HEK293 (cell line): Measurements from ENCODE around the gene TNIP1.

Source experiments
- CTCF ChIA-PET: fragments of 350-600 bp; formaldehyde crosslinking; extraction: SDS; loops from one replicate; lab custom pipeline; 2021; ENCODE audit warnings: antibody characterized with exemption; lab: Yijun Ruan, JAX
- POLR2A ChIA-PET: fragments of 300-600 bp; formaldehyde crosslinking; extraction: SDS; loops from one replicate; lab custom pipeline; 2020; ENCODE audit warnings: antibody characterized with exemption, inconsistent platforms; lab: Yijun Ruan, JAX
- H3K27ac ChIP-seq: fragments of 200-500 bp; sonication (Bioruptor generic); 2 replicates; pipeline ENCODE4 v1.5.1; 2014; ENCODE audit warnings: low read depth, low read length, control low read depth, inconsistent platforms; ENCODE audit errors: extremely low read depth
- H3K36me3 ChIP-seq, 2 experiments: fragments of 200-500 bp in 1 of 2; sonication (Bioruptor generic) in 1 of 2; 1 replicate in 1 of 2; 2 replicates in 1 of 2; pipeline ENCODE4 v1.5.1; 2014 to 2017; ENCODE audit warnings: inconsistent platforms in 2 of 2, low read length in 2 of 2; ENCODE audit not compliant: control insufficient read depth in 2 of 2, insufficient read depth in 1 of 2
- H3K4me1 ChIP-seq: fragments of 200-500 bp; sonication (Bioruptor generic); 2 replicates; pipeline ENCODE4 v1.5.1; 2014; ENCODE audit warnings: mild to moderate bottlenecking, low read length, inconsistent platforms; ENCODE audit not compliant: control insufficient read depth, insufficient read depth
- H3K4me3 ChIP-seq: 2 replicates; pipeline ENCODE4 v1.5.1; 2011; ENCODE audit warnings: low read depth, mild to moderate bottlenecking, control low read depth, low read length, moderate library complexity
- H3K9me3 ChIP-seq: fragments of 200-500 bp; sonication (Bioruptor generic); 2 replicates; pipeline ENCODE4 v1.5.1; 2014; ENCODE audit warnings: low read depth, low read length, inconsistent platforms; ENCODE audit not compliant: control insufficient read depth, insufficient read depth
- RBAK ChIP-seq: fragments of 450-650 bp; formaldehyde crosslinking; IDR thresholded peaks from 2 replicates; pipeline ENCODE4 v1.5.1; 2016; ENCODE audit warnings: missing biosample characterization, missing genetic modification characterization
- SP7 ChIP-seq: fragments of 450-650 bp; formaldehyde crosslinking; IDR thresholded peaks from 2 replicates; pipeline ENCODE4 v1.5.1; 2016; ENCODE audit warnings: missing biosample characterization, missing genetic modification characterization
- ZBTB10 ChIP-seq: fragments of 450-650 bp; formaldehyde crosslinking; IDR thresholded peaks from 2 replicates; pipeline ENCODE4 v1.5.1; 2016; ENCODE audit warnings: missing biosample characterization, missing genetic modification characterization
- ZBTB17 ChIP-seq: fragments of 450-650 bp; formaldehyde crosslinking; IDR thresholded peaks from 2 replicates; pipeline ENCODE4 v1.5.1; 2016; ENCODE audit warnings: missing biosample characterization, missing genetic modification characterization
- ZBTB44 ChIP-seq: fragments of 450-650 bp; IDR thresholded peaks from 2 replicates; pipeline ENCODE4 v1.5.1; 2018; ENCODE audit warnings: missing biosample characterization, mild to moderate bottlenecking, missing genetic modification characterization
- ZFHX2 ChIP-seq: fragments of 450-650 bp; formaldehyde crosslinking; conservative IDR thresholded peaks from 2 replicates; pipeline ENCODE4 v1.5.1; 2016; ENCODE audit warnings: missing biosample characterization, missing genetic modification characterization
- ZFP41 ChIP-seq: fragments of 450-650 bp; formaldehyde crosslinking; IDR thresholded peaks from 2 replicates; pipeline ENCODE4 v1.5.1; 2016; ENCODE audit warnings: missing biosample characterization, missing genetic modification characterization, borderline replicate concordance
- ZIC2 ChIP-seq: fragments of 450-650 bp; formaldehyde crosslinking; IDR thresholded peaks from 2 replicates; pipeline ENCODE4 v1.5.1; 2016; ENCODE audit warnings: missing biosample characterization, missing genetic modification characterization
- ZNF23 ChIP-seq: fragments of 450-650 bp; formaldehyde crosslinking; IDR thresholded peaks from 2 replicates; pipeline ENCODE4 v1.5.1; 2016; ENCODE audit warnings: missing biosample characterization, missing genetic modification characterization, borderline replicate concordance
- ZNF239 ChIP-seq: fragments of 450-650 bp; formaldehyde crosslinking; IDR thresholded peaks from 2 replicates; pipeline ENCODE4 v1.5.1; 2016; ENCODE audit warnings: missing biosample characterization, missing genetic modification characterization
- ZNF280D ChIP-seq: fragments of 450-650 bp; formaldehyde crosslinking; IDR thresholded peaks from 2 replicates; pipeline ENCODE4 v1.5.1; 2016; ENCODE audit warnings: missing biosample characterization, missing genetic modification characterization
- ZNF571 ChIP-seq: fragments of 450-650 bp; formaldehyde crosslinking; IDR thresholded peaks from 2 replicates; pipeline ENCODE4 v1.5.0; 2017; ENCODE audit warnings: missing biosample characterization, missing genetic modification characterization
- ZNF623 ChIP-seq: fragments of 450-650 bp; formaldehyde crosslinking; IDR thresholded peaks from 2 replicates; pipeline ENCODE4 v1.5.1; 2016; ENCODE audit warnings: missing biosample characterization, missing genetic modification characterization
- ZNF76 ChIP-seq: fragments of 450-650 bp; formaldehyde crosslinking; IDR thresholded peaks from 2 replicates; pipeline ENCODE4; 2016; ENCODE audit warnings: low read depth, missing biosample characterization, missing genetic modification characterization, borderline replicate concordance
- ZSCAN23 ChIP-seq: fragments of 450-650 bp; formaldehyde crosslinking; IDR thresholded peaks from 2 replicates; pipeline ENCODE4 v1.5.1; 2016; ENCODE audit warnings: missing biosample characterization, missing genetic modification characterization

The TNIP1 gene

GRCh38 chr5:151070449-151070848 lies 10.4 kb downstream of the TNIP1 start (continued):
- no peak for TF ChIP-seq ZBTB17 (tag by site-specific recombination)
- TF ChIP-seq ZSCAN23 (tag by site-specific recombination): no peak
- no peak for TF ChIP-seq ZNF623 (tag by site-specific recombination)
- TF ChIP-seq ZNF76 (tag by site-specific recombination): no peak
- no peak for TF ChIP-seq ZNF239 (tag by site-specific recombination)
- TF ChIP-seq, all 188 proteins: peak for 0

- H3K9me3 ChIP-seq: no peaks in the 10 kb centered on the region
- no peak overlapping the region for H3K27ac ChIP-seq
- H3K4me1 ChIP-seq: no peaks in the 10 kb centered on the region
- ChIA-PET POLR2A (no interaction called here), CTCF (interaction anchor here (0.9 to 2.5 kb wide), 3 partner anchors 17 to 96 kb away, joined by 4 to 8 read pairs (median 5); no protein-coding TSS in a partner anchor)
- H3K36me3 ChIP-seq: peaks cover 0 to 19% of the 10 kb centered on the region in 2 experiments; a peak in 1 of 3 replicates
- no peak for TF ChIP-seq RBAK (tag by site-specific recombination)
- TF ChIP-seq ZIC2 (tag by site-specific recombination): peak; percentile 93
- no peak for TF ChIP-seq SP7
- 0 out of 2 replicates have a peak, but pooled peaks have one; percentile 24 for TF ChIP-seq ZFHX2 (tag by site-specific recombination)
- TF ChIP-seq ZNF23: no peak
- no peak overlapping the region for H3K4me3 ChIP-seq
These were observed 12.2 kb downstream of the TNIP1 start for GRCh38 chr5:151068433-151069197.

- no peak overlapping the region for H3K27ac ChIP-seq
- H3K36me3 ChIP-seq: peaks cover 0 to 27% of the 10 kb centered on the region in 2 experiments; a peak in 1 of 3 replicates
- CTCF ChIA-PET: interaction anchor here (0.9 to 2.5 kb wide), 2 partner anchors 16 to 20 kb away, joined by 5 to 8 read pairs; no protein-coding TSS in a partner anchor
- TF ChIP-seq ZNF571 (tag by site-specific recombination) (no peak), ZFP41 (tag by site-specific recombination) (no peak), ZBTB44 (tag by site-specific recombination) (no peak), ZNF280D (no peak), ZBTB10 (tag by site-specific recombination) (no peak)
- POLR2A ChIA-PET: no interaction called here
- H3K9me3 ChIP-seq: no peaks in the 10 kb centered on the region
- H3K4me1 ChIP-seq: no peaks in the 10 kb centered on the region
- H3K4me3 ChIP-seq: no peak overlapping the region
These were observed 13.0 kb downstream of the TNIP1 start for GRCh38 chr5:151067632-151068432.
